ENCODE measurements around the gene CAB39.

Gene CAB39

DNA sequence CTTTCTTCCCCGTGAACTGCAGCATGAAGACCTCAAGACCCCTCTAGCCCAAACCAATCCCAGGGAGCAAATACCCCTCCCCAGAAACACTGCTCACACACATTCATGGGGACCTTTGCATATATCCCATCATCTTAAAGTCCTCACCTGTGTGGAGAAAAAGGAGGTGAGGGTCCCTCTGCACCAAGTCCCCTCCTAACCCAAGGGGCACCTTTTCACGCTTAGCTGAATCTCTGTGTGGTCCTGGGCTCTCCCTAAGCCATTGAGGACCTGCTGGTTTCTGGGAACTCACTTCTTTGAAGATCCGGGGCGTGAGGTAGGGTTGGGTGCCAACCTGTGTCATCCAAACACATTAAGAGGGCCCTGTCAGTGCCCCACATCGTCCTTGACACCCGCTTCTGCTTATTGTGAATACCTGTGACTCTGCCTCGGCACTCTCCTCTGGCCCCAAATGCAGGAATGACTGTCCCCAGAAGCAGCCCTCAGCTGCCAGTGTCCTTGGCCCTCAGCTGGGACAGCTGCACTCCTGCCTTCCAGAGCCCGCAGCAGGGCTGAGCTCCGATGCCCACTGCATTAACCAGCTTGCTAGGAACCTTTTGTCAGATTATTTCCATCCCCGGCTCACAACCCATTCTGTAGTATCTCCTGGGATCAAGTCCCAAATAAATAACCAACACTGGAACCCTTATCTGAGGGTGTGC lies 110.8 kb downstream of the CAB39 start:
- no peak for DNase-seq

DNA sequence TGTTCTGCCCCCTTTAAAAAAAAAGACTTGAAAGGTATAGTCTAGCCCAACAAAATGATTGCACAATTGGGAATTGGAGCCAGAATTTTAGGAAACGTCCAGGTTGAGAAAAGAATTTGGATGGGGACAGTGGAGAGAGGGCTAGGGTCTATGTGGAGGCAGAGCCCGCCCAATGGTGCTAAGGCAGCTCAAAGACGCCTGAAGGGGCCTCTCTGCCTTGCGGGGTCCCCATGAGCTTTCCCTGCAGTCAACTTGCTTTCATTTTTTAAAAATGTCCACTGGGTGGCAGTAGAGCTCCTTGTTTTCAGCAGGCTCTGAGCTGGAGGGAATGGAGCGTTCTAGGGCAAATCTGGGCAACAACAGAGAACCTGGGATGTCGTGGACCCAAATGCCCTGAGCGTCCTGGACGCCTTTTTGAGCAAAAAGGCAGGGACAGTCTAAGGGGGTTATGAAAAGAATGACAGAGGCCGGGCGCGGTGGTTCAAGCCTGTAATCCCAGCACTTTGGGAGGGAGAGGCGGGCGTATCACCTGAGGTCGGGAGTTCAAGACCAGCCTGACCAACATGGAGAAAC lies 111.8 kb downstream of the CAB39 start:
- peak; percentile 44 for DNase-seq

DNA sequence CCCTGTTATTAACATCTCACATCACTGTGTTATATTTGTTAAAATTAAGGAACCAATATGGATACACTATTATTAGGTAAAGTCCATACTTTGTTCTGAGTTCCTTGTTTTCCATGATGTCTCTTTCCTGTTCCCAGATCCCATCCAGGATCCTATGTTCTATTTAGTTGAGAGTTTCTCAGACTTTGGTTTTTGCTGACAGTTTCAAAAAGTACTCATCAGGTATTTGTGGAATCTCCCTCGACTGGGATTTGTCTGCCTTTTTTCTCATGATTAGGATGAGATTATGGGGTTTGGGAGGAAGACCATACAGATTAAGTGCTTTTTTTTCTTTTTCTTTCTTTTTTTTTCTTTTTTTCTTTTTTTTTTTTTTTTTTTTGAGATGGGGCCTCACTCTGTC lies 112.7 kb downstream of the CAB39 start:
- no peak for DNase-seq

DNA sequence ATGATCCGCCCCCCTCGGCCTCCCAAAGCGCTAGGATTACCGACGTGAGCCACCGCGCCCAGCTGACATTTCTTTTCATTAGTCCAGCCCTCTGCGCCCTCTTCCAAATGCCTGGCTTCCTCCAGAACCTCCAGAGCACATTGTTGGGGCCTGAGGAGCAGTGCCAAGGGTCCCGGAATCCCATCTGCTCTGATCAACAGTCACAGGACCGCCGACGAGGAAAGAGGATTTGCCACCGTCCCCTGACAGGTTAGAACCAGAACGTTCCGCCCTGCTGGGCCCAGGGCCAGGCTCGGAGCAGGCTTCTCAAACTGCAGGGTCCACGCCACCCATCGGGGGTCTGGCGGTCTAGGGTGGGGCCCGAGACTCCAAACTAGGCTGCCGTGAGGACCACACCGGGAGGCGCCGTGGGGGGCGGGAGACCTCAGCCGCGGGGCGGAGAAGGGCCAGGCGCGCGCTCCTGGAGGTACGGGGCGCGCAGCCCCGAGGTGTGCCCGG lies 115.2 kb downstream of the CAB39 start:
- no peak for DNase-seq

DNA sequence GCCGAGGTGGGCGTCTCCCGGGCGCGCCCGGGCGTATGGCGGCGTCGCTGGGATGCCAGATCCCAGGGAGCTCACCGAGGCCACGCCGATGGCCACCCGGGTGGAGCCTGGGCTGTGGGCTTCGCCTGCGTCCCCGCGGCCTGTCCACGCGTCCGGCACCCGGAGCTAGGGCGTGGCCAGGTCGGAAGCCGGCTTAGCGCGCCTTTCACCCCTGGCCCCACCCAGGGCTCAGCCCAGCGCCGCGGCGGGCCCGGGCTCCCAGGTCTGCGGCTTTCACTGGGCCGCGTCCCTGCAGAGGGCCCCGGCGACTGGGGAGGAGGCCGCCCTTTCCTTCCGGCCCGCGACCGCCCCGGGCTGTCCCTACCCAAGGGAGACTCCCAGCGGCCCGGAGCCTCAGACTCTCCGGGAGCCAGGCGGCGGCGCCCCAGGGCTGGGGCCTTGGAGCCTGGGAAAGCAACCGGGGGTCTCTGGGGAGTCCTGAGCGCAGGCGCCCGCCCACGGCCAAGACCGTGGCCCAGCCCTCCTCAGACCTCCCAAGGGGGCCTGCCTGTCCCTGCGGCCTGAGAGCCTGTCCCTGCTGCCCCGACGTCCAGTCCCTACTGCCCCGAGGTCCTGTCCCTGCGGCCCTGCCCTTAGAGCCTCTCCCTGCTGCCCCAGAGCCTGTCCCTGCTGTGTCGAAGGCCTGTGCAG lies 115.8 kb downstream of the CAB39 start:
- no peak for DNase-seq

DNA sequence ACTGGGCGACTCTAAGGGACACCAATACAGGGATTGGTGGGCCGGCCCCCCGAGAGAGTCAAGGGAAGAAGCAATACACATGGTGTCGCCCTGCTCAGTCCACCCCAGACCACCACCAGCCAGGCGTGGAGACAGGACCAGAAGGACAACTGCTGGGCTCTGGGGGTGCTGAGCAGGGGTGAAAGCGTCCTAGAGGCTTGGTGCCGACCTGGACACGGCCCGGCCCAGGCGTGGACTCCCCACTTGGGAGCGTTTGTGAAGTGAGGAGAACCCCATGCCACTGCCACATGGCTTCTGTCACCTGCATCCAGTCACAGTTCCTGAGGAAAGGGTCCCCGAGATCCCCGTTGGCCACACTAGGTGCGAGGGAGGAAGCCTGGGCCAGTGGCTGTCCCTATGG lies 116.7 kb downstream of the CAB39 start:
- no peak for DNase-seq

DNA sequence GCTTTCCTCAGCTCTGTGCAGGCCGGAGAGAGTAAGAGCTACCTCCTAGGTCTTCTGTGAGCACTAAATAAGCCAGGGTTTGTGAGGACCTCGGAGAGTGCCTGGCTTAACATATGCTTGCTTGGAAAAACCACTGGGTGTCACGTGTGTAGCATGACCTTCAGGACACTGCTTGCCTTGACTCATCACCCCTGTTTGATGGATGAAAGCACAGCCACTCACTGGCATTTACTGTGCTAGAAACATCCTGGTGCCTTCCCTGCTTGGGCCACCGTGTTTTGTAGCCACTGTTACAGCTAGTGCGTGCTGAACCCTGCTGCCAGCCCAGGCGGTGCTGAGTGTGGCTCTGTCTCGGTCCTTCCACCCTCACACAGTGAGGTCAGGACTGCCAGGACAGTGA lies 117.3 kb downstream of the CAB39 start:
- DNase-seq, result no peak

DNA sequence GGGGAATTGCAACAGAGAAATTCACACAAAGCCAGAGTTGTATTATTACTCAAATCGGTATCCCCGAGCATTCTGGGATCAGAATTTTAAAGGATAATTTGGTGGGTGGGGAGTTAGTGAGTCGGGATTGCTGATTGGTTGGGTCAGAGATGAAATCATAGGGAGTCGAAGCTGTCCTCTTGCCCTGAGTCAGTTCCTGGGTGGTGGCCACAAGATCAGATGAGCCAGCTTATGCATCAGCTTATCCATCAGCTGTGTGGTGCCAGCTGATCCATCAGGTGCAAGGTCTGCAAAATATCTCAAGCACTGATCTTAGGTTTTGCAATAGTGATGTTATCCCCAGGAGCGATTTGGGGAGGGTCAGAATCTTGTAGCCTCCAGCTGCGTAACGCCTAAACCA lies 117.8 kb downstream of the CAB39 start:
- DNase-seq, result no peak

DNA sequence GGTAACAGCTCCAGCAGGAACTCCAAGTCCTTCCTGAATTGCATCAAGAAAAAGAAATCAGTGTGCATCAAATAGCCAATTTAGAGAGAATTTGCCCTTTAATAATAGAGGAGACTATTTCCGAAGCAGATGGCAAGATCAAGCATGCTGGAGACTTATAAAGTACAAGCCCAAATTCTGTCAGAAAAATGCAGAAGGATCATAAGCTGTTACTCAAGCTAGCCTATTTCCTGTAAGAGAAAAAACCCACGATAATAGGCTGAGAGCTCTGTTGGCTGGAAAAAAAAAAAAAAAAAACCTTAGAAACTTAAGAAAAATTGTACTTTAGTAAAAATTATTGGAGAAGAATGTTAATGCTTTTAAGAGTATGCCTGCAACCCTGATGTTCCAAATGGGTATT lies 127.7 kb downstream of the CAB39 start:
- DNase-seq, result no peak

DNA sequence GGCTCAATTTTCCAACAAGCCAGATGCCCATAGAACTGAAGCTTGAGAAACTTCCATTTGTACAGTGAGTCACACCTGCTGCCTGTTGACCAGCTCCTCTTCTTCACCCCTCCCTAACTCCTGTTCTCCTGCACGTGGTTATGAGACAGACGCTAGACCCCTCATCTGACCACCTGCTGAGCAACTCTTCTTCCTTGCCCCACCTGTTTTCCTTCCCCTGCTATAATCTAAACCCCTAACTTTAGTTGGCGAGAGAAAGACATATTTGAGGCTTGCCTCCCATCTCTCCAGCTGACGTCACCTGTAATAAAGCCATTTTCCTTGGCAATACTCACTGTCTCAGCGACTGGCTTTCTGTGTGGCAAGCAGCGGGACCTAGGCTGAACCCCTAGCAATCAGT lies 129.8 kb downstream of the CAB39 start:
- DNase-seq, result no peak

DNA sequence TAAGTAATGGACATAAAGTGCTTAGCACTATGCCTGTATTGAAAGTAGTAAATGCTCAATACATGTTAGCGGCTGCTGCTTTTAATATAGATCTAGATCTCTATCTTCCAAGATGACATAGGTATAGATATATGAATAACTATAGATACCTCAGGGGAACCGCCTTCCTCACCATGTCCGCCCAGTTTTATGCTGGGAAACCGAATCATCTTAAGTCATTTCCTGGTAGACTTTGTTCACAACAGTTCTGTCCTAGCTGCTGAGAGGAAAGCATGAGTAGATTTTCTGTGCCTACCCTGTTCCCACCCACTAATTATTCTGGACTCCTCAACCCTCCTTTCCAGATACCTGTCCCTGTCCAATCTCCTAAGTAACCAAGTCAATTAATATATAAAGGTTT lies 130.5 kb downstream of the CAB39 start:
- DNase-seq, result no peak

DNA sequence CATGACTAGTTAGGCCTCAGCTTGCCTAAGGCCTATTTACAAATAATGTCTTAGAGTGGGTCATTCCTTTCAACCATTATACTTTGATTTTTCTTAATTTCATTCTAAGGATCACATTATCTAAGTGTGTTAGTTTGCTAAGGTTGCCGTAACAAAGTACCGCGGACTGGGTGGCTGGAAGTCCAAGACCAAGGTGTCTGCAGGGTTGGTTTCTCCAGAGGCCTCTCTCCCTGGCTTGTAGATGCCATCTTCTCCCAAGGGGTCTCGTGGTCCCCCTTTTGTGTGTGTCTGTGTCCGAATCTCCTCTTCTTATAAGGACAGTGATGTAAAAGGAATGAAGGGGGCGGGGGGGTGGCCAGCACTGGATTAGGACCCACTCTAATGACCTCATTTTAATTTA lies 133.7 kb downstream of the CAB39 start:
- no peak for DNase-seq

DNA sequence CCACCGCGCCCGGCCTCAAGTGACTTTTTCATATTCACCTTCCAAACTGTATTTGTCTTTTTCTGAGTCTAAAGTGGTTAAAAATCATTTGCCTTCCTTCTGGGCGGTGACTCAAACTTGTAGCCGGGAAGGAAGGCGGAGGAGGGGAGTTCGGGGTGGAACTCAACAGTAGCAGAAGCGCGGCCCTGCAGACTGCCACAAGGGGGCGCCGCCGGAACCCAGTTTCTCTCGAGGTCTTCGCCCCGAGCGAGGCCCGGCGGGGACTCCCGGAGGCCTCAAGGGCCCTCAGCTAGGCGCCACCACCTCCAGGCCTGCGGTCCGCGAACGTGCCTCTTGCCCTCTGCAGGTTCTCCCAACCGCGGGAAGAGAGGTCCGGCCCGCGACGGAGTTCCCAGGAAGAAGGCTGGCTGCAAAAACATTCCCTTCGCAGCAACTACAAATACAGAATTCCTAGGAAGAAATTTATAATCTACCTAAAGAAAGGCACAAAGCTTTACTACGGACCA lies 135.3 kb downstream of the CAB39 start:
- peak; percentile 96 for DNase-seq

DNA sequence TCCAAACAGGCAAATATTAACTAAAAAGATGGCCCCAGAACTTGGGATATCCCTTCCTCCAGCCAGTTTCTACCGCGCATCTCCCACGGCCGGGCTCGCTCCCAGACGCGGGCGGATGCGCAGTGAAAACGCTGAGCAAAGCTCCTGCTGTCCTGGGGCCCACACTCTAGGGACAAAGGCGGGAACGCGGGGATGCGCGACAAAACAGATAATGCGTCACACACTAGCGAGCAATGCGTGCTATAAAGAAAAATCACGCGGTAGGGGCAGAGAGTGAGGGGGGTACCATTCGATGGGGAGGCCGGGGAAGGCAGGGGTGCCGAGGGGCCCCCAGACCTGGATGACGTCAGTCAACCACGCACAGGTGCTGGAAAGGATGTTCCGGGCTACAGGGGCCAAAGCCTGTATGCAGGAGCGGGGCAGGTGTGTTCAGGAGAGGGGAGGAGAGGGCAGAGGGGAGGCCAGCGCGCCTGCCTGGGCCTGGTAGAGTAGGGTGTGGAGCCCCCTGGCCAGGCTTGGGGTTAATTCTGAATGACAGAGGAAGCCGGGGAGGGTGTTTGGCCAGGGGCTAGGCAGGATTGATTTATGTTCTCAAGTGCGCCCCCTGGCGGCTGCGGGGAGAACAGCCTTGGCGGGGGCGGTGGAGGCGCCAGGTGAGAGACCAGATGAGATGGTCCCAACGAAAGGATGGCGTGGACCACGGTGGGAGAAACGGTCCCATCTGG lies 137.2 kb downstream of the CAB39 start:
- peak; percentile 73 for DNase-seq

DNA sequence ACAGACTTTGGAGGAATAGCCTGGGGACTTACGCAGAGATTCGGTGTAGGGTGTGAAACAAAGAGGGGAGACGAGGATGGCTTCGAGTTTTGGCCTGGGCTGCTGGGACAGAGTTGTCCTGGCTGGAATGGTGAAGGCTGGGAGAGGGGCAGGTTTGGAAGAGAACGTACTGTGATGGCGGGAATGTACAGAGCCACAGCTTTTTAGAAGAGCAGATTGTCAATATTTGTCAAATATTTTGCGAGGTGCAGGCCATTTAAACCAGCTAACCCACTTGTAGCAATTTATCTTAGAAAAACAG lies 137.7 kb downstream of the CAB39 start:
- no peak for DNase-seq

DNA sequence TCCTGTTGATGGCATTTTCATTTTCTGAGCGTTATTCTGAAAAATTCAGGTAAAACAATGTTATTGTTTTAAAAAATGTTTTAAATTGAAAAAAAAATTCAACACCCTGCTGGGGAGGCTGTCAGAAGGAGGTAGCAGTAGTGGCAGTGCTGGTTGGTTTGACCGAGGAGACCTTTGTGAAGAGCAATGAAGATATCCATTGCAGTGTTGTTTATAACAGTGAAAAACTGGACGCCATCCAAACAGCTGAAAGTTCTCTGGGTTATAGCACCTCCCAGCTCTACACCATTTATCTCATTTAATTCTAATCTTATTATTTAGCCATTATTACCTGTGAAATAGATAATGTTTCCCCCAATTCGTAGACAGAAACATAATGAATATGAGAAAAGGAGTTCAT lies 139.5 kb downstream of the CAB39 start:
- no peak for DNase-seq

DNA sequence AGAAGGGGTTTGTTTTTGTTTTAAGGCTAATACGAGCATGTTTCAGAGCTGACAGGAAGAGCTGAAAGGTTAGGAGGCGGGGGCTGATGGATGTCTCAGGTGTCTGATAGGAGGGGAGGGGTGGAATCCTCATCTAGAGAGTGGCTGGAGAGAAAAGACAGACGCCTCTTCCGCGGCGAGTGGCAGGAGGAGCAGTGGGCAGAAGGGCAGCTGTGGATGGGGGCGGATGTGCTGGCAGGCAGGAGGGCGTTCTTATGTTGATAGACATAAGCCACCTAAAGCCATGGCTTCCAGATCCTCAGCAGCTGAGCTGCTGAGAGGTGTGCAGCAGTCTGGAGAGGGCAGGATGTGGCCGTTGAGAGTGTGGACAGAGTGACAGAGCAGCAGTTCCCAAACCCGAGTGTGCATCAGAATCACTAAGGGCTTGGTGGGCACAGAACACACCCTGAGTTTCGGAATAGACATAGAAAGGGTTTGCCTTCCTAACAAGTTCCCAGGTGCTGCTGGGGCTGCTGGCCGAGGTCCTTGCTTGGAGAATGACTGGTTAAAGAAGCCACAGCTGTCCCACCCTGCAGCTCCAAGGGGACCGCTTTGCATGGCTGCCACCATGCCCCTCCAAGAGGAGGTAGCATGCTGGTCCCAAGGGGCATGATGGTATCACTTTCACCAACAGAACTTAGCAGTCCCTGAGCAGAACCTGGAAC lies 149.1 kb downstream of the CAB39 start:
- DNase-seq, result no peak

DNA sequence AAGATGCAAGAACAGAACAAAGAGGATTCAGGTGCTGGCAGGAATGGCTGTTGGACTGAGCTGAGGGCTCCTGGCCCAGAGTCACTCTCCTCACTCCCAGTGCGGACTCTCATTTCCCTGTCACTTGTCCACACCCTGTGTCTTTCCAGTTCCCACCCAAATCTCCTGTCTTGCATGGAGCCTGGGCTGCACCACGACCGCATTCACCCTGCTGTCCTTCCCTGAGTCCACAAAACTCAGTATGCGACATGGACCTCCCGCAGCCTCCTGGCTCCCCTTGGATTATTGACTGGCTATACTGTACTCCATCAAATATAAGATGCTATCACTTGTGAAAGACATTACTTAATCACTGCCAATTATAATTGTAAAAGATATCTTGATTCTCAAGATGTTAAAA lies 149.7 kb downstream of the CAB39 start:
- DNase-seq, result no peak

DNA sequence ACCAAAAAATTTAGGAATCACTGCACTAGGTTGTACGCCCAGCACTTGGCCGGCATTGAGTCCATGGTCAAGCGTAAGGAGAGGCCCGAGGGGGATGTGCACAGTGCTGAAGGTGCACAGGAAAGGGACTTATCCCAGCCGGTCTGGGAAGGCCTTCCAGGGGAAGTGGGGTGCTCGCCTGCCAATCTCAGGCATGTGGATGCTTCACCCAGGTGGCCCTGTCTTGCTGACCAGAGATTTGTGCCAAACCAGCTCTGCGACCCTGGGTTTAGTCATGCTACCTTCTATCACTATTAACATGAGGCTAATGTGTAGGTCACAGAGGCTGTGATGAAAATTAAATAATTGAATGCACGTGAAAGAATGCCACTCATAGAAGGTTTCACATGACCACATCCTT lies 150.4 kb downstream of the CAB39 start:
- no peak for DNase-seq

DNA sequence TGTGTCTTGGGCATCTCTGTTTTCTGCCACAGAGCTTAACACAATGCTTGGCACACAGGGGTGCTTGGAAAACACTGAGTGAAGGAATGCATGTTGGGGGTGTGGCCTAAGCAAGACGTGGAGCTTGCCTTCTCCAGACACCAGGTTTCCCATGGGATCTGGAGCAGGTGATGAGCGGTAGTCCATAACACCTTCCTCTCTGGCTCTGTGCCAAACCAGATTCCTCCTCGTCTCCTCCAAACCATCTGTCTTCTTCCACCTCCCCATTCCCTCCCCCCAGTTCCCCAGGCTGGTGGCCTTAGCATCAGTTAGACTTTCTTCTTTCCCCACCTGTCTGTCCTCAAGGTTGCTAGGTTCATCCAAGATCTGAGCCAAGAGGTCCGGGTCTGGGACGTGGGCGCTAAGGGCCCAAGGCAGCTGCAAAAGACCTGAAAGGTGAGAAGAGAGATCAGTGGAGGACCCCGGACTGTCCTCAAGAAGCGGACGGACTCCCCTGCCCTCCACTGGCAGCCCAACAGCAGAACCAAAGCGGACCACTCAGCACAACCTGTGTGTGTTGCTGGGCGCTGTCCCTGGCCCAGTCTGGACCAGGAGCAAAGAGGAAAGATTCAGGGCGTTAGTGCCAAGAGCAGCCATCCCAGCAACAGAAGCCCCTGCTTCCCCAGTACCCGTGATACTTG lies 150.9 kb downstream of the CAB39 start:
- no peak for DNase-seq

DNA sequence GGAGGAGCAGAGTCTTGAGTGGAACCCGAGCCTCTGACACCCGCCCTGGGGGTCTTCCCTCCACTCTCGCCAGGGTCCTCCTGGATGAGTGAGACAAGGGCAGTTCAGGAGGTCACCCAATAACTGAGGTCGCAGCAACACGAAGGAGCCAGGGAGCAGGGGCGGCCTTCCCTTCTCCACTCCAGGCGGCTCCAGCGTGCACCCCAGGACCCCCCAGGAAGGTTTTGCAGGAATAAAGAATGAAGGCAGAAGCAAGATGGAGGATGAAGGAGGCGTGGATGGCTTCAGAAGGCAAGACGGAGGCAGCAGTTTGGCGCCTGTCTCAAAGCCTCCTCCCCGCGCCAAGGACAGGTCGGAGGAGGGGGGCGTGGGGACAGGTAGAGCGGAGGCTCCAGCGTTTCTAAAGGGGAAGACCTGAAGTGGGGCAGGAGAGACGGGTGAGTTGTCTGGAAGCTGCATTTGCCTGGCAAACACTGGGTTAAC lies 151.5 kb downstream of the CAB39 start:
- no peak for DNase-seq

DNA sequence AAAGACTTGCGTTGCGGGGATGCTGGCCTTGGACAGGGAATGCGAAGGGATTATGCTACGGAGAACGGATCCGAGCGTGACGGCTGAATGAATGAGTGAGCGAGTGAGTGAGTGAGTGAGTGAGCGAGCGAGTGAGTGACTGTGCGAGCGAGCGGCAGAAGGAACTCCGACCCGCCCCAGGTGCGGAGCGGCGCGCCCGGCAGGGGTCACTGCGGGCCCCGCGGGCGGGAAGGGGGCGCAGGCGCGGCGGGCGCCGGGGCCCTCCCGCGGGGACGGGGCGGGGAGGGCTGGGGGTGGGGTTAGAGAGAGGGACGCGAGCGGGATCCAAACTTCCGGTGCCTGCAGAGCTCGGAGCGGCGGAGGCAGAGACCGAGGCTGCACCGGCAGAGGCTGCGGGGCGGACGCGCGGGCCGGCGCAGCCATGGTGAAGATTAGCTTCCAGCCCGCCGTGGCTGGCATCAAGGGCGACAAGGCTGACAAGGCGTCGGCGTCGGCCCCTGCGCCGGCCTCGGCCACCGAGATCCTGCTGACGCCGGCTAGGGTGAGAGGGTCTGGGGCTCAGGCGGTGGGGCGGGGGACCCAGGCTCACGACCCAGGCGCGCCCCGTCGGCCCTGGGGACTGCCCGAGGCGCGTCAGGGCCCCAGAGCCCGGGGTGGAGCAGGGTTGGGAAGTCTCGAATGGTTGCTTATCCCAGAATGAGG lies 152.1 kb downstream of the CAB39 start, which contains the start of gene ITM2C:
ITM2C (plus strand) TSS at position 338 of the 702 bp plus-strand sequence; CDS start at position 422, 84 bp downstream.
- DNase-seq, result peak; percentile 74
